ENCODE measurements around the gene PAIP2B. TPM values are rescaled to one million over a fixed set of nuclear protein-coding genes. Genes with fewer than 3 reads are reported as not detected.

PAIP2B gene
- total RNA-seq, 1 donor from 2014 or later, result 0.78 TPM

DNA sequence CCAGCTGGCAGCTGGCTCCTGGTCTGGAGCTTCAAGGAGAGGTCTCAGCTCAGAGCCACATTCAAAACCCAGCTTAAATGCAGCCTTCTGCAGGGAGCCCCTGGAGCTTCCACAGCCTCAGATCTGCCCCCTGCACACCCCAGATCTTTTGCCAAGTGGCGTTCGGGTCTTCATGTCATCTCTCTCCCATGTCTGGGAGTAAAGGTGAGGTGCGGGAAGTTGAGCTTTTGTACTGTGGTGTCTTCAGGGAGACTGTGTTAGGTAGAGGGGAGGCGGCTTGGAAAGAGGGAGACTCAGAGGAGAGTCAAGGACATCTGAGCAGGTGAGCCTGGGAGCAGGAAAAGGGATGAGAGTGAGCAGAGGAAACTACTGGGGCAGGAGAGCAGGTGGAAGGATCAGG is 71.1 kb downstream of the PAIP2B start:
- Mint-ChIP-seq H3K4me3 (ENCODE audit: unreplicated experiment) (no peak overlapping the region), H3K27ac (ENCODE audit: unreplicated experiment) (no peak overlapping the region), H3K36me3 (ENCODE audit: unreplicated experiment) (no peaks in the 10 kb centered on the region), H3K27me3 (ENCODE audit: unreplicated experiment) (peaks cover 15% of the 10 kb centered on the region), H3K9me3 (ENCODE audit: unreplicated experiment) (no peaks in the 10 kb centered on the region), H3K4me1 (ENCODE audit: unreplicated experiment) (peaks cover 11% of the 10 kb centered on the region)
- TF ChIP-seq, protein P1, sequence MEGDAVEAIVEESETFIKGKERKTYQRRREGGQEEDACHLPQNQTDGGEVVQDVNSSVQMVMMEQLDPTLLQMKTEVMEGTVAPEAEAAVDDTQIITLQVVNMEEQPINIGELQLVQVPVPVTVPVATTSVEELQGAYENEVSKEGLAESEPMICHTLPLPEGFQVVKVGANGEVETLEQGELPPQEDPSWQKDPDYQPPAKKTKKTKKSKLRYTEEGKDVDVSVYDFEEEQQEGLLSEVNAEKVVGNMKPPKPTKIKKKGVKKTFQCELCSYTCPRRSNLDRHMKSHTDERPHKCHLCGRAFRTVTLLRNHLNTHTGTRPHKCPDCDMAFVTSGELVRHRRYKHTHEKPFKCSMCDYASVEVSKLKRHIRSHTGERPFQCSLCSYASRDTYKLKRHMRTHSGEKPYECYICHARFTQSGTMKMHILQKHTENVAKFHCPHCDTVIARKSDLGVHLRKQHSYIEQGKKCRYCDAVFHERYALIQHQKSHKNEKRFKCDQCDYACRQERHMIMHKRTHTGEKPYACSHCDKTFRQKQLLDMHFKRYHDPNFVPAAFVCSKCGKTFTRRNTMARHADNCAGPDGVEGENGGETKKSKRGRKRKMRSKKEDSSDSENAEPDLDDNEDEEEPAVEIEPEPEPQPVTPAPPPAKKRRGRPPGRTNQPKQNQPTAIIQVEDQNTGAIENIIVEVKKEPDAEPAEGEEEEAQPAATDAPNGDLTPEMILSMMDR (IDR thresholded peaks at IDR 0.05), result no peak
- no peak for DNase-seq (ENCODE audit: extremely low spot score, unreplicated experiment)

- TF ChIP-seq, protein P1 (IDR thresholded peaks at IDR 0.05), result no peak
- Mint-ChIP-seq H3K27me3 (ENCODE audit: unreplicated experiment) (peaks cover 13% of the 10 kb centered on the region), H3K27ac (ENCODE audit: unreplicated experiment) (no peak overlapping the region), H3K36me3 (ENCODE audit: unreplicated experiment) (peaks cover 7% of the 10 kb centered on the region), H3K4me1 (ENCODE audit: unreplicated experiment) (peaks cover 11% of the 10 kb centered on the region), H3K4me3 (ENCODE audit: unreplicated experiment) (no peak overlapping the region), H3K9me3 (ENCODE audit: unreplicated experiment) (no peaks in the 10 kb centered on the region)
- DNase-seq (ENCODE audit: extremely low spot score, unreplicated experiment), result no peak
These were observed 72.1 kb downstream of the PAIP2B start for GRCh38 chr2:71154798-71155197.

DNA sequence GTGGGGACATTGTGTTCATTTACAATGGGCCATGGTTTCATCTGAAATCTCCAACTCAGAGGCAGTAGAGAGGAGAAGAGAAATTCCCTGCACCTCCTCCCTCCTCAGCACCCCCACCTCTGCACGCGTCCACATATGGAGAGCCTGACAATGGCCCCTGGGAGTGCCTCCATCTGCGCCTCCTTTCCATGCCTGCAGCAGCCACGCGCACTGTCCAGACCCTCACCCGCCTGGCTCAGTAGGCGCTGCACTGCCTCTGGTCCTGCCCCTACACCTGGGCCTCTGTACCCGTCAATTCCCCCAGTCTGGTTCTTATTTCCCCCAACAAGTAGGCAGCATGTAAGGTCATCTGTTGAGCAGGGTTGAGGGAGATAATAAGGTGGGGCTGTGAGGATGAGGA is 72.6 kb downstream of the PAIP2B start:
- no peak overlapping the region for H3K27ac Mint-ChIP-seq (ENCODE audit: unreplicated experiment)
- TF ChIP-seq, protein P1 (IDR thresholded peaks at IDR 0.05), result no peak
- peaks cover 11% of the 10 kb centered on the region for H3K4me1 Mint-ChIP-seq (ENCODE audit: unreplicated experiment)
- peaks cover 8% of the 10 kb centered on the region for H3K27me3 Mint-ChIP-seq (ENCODE audit: unreplicated experiment)
- H3K36me3 Mint-ChIP-seq (ENCODE audit: unreplicated experiment), result peaks cover 11% of the 10 kb centered on the region
- H3K4me3 Mint-ChIP-seq (ENCODE audit: unreplicated experiment), result no peak overlapping the region
- DNase-seq (ENCODE audit: extremely low spot score, unreplicated experiment), result no peak
- H3K9me3 Mint-ChIP-seq (ENCODE audit: unreplicated experiment), result no peaks in the 10 kb centered on the region

GRCh38 chr2:71153585-71154224 is 73.2 kb downstream of the PAIP2B start:
- no peaks in the 10 kb centered on the region for H3K9me3 Mint-ChIP-seq (ENCODE audit: unreplicated experiment)
- H3K27me3 Mint-ChIP-seq (ENCODE audit: unreplicated experiment), result peaks cover 8% of the 10 kb centered on the region
- TF ChIP-seq, protein P1 (IDR thresholded peaks at IDR 0.05), result no peak
- peaks cover 17% of the 10 kb centered on the region for H3K36me3 Mint-ChIP-seq (ENCODE audit: unreplicated experiment)
- DNase-seq (ENCODE audit: extremely low spot score, unreplicated experiment), result no peak
- no peak overlapping the region for H3K27ac Mint-ChIP-seq (ENCODE audit: unreplicated experiment)
- H3K4me3 Mint-ChIP-seq (ENCODE audit: unreplicated experiment), result no peak overlapping the region
- H3K4me1 Mint-ChIP-seq (ENCODE audit: unreplicated experiment), result peaks cover 11% of the 10 kb centered on the region

DNA sequence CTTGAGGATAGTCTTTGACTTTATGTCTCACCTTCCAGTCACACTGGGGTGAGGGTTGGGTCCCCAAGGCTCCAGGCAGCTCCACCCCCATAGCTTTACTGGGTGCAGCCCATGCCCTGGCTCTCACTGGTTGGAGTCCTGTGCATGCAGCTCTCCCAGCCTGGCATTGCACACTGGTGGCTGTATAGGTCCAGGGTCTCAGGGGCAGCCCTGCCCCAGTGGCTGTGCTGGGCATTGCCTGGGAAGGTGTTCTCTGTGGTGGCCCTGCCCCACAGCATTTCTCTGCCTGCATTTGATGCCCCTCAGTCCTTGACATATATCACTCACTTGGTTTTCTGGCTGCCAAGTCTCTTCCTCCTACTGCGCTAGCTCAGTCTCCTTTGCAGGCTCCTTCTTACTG is 75.3 kb downstream of the PAIP2B start:
- no peaks in the 10 kb centered on the region for H3K4me1 Mint-ChIP-seq (ENCODE audit: unreplicated experiment)
- TF ChIP-seq, protein P1 (IDR thresholded peaks at IDR 0.05), result no peak
- no peaks in the 10 kb centered on the region for H3K9me3 Mint-ChIP-seq (ENCODE audit: unreplicated experiment)
- no peak overlapping the region for H3K27ac Mint-ChIP-seq (ENCODE audit: unreplicated experiment)
- H3K27me3 Mint-ChIP-seq (ENCODE audit: unreplicated experiment), result peaks cover 8% of the 10 kb centered on the region
- no peak overlapping the region for H3K4me3 Mint-ChIP-seq (ENCODE audit: unreplicated experiment)
- peaks cover 31% of the 10 kb centered on the region for H3K36me3 Mint-ChIP-seq (ENCODE audit: unreplicated experiment)
- no peak for DNase-seq (ENCODE audit: extremely low spot score, unreplicated experiment)

All from osteocyte (in vitro differentiated cells).